ENCODE measurements around the gene PDE4D.

The PDE4D gene

GRCh38 chr5:59741599-59741998, 151.9 kb downstream of the PDE4D start:
- DNase-seq (ENCODE audit: low read depth), result no peak

GRCh38 chr5:59738024-59738423, 155.5 kb downstream of the PDE4D start:
- DNase-seq (ENCODE audit: low read depth), result no peak

GRCh38 chr5:59732806-59733205, 160.7 kb downstream of the PDE4D start:
- no peak for DNase-seq (ENCODE audit: low read depth)

- no peak for DNase-seq (ENCODE audit: low read depth)
Measured at GRCh38 chr5:59732301-59732700, 161.2 kb downstream of the PDE4D start.

GRCh38 chr5:59731809-59732208, 161.7 kb downstream of the PDE4D start:
- DNase-seq (ENCODE audit: low read depth), result no peak

- DNase-seq (ENCODE audit: low read depth), result no peak
Measured at GRCh38 chr5:59729820-59730219, 163.7 kb downstream of the PDE4D start.

GRCh38 chr5:59729357-59729756, 164.2 kb downstream of the PDE4D start:
- no peak for DNase-seq (ENCODE audit: low read depth)

GRCh38 chr5:59728356-59728755, 165.2 kb downstream of the PDE4D start:
- DNase-seq (ENCODE audit: low read depth), result no peak

GRCh38 chr5:59727186-59727585, 166.3 kb downstream of the PDE4D start:
- DNase-seq (ENCODE audit: low read depth), result no peak

GRCh38 chr5:59725392-59725767, 168.1 kb downstream of the PDE4D start:
- DNase-seq (ENCODE audit: low read depth), result no peak

GRCh38 chr5:59724482-59725391, 168.8 kb downstream of the PDE4D start:
- no peak for DNase-seq (ENCODE audit: low read depth)

- DNase-seq (ENCODE audit: low read depth), result no peak
Measured at GRCh38 chr5:59722874-59723273, 170.7 kb downstream of the PDE4D start.

GRCh38 chr5:59721741-59722140, 171.8 kb downstream of the PDE4D start:
- no peak for DNase-seq (ENCODE audit: low read depth)

GRCh38 chr5:59720063-59720462, 173.5 kb downstream of the PDE4D start:
- DNase-seq (ENCODE audit: low read depth), result no peak

GRCh38 chr5:59716966-59717500, 176.5 kb downstream of the PDE4D start:
- DNase-seq (ENCODE audit: low read depth), result no peak

GRCh38 chr5:59716029-59716428, 177.5 kb downstream of the PDE4D start:
- DNase-seq (ENCODE audit: low read depth), result no peak

- no peak for DNase-seq (ENCODE audit: low read depth)
Measured at GRCh38 chr5:59715228-59715627, 178.3 kb downstream of the PDE4D start.

- DNase-seq (ENCODE audit: low read depth), result no peak
Measured at GRCh38 chr5:59713498-59713844, 180.1 kb downstream of the PDE4D start.

GRCh38 chr5:59712836-59713497, 180.6 kb downstream of the PDE4D start:
- no peak for DNase-seq (ENCODE audit: low read depth)

GRCh38 chr5:59711310-59711709, 182.2 kb downstream of the PDE4D start:
- no peak for DNase-seq (ENCODE audit: low read depth)

- DNase-seq (ENCODE audit: low read depth), result no peak
Measured at GRCh38 chr5:59709846-59710245, 183.7 kb downstream of the PDE4D start.

GRCh38 chr5:59709346-59709821, 184.1 kb downstream of the PDE4D start:
- DNase-seq (ENCODE audit: low read depth), result no peak

GRCh38 chr5:59704936-59705335, 188.6 kb downstream of the PDE4D start:
- DNase-seq (ENCODE audit: low read depth), result no peak
